ENCODE measurements around the gene ZNF496.
"Not testable (repeated sequence)": the region's sequence is repeated elsewhere in the genome, so short reads cannot be mapped to it uniquely, and the experiment has no call there.

The ZNF496 gene

DNA sequence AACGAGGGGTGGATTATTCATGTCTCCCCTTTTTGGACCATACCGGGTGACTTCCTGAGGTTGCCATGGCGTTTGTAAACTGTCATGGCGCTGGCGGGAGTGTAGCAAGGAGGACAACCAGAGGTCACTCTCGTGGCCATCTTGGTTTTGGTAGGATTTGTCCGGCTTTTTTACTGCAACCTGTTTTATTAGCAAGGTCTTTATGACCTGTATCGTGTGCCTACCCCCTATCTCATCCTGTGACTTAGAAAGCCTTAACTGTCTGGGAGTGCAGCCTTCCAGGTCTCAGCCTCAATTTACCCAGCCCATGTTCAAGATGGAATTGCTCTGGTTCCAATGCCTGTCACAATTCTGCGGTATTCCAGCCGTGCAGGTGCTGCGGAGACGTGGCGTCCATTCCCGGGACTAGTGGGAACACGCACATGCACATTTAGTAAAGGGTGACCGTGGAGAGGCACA lies 40.2 kb upstream of the ZNF496 start:
- ChIA-PET CTCF (interaction anchor here (1.3 to 4.4 kb wide), 6 partner anchors 9 to 123 kb away, joined by 3 to 83 read pairs (median 14); no protein-coding TSS in a partner anchor), POLR2A (no interaction called here)
- TF ChIP-seq, protein P1, sequence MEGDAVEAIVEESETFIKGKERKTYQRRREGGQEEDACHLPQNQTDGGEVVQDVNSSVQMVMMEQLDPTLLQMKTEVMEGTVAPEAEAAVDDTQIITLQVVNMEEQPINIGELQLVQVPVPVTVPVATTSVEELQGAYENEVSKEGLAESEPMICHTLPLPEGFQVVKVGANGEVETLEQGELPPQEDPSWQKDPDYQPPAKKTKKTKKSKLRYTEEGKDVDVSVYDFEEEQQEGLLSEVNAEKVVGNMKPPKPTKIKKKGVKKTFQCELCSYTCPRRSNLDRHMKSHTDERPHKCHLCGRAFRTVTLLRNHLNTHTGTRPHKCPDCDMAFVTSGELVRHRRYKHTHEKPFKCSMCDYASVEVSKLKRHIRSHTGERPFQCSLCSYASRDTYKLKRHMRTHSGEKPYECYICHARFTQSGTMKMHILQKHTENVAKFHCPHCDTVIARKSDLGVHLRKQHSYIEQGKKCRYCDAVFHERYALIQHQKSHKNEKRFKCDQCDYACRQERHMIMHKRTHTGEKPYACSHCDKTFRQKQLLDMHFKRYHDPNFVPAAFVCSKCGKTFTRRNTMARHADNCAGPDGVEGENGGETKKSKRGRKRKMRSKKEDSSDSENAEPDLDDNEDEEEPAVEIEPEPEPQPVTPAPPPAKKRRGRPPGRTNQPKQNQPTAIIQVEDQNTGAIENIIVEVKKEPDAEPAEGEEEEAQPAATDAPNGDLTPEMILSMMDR (IDR thresholded peaks at IDR 0.05; ENCODE audit: control extremely low read depth, extremely low read depth, low read depth, missing control alignments) = no peak
- no peak for DNase-seq (ENCODE audit: extremely low spot score)

DNA sequence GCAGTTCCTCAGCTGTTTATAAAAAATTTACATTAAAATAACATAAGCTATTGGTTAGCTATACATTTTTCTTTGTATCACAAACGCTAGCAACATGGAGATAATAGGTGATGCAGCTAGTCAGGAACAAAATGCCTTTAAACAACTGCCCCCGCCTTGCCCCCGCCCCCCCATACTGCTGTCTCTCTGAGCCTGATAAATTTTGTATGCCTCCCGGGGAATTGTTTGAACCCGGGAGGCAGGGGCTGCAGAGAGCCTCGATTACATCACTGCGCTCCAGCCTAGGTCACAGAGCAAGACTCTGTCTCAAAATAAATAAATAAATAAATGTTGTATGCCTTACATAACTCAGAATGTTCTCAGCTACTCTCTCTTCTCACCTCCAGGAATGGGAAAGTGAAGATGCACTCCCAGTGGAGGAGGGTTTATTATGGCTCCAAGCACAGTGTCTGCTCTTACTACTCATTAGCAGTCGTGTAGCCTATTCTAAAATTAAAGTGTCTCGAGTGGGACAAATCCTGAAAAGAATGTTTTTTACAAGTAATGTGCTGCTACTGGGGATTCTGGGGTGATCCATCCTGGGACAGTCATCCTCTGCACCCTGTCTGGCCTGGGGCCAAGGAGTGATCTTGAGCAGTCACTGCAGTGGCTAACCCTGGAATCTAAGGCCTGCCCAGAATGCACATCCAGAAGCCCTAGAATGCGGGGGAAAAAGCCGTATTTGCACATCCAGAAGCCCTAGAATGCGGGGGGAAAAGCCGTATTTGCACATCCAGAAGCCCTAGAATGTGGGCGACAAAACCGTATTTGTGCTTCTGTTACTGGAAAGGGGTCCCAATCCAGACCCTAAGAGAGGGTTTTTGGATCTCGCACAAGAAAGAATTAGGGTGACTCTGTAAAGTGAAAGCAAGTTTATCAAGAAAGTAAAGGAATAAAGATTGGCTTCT lies 39.4 kb upstream of the ZNF496 start:
- DNase-seq (ENCODE audit: extremely low spot score) = no peak
- ChIA-PET POLR2A (no interaction called here), CTCF (interaction anchor here (1.7 to 2.2 kb wide), 2 partner anchors 15 to 115 kb away, joined by 4 to 7 read pairs; no protein-coding TSS in a partner anchor)
- TF ChIP-seq, protein P1 (IDR thresholded peaks at IDR 0.05; ENCODE audit: control extremely low read depth, extremely low read depth, low read depth, missing control alignments) = no peak

DNA sequence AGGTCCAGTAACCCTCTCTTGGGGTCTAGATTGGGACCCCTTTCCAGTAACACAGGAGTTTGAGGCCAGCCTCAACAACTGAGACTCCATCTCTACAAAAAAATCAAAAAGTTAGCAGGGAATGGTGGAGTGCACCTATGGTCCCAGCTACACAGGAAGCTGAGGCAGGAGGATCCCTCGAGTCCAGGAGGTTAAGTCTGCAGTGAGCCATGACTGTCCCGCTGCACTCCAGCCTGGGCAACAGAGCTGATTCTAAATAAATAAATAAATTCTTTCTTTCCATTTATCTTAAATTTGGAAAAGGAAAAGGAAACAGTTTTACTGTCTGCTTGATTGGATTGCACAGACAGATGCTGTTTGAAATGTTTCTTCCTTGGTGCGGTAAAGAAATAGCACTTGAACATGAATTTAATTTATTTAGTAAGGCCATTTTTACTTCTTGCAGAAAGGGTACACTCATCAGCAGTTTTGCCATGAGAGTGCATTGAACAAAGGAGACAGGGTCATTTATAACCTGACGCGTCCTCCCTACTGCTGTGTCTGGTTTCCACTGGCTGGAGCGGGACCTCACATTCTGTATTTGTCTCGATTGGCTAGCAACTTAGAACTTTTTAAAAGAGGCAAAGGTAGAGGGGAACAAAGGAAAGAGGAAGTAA lies 37.0 kb upstream of the ZNF496 start:
- ChIA-PET CTCF (no interaction called here), POLR2A (no interaction called here)
- no peak for DNase-seq (ENCODE audit: extremely low spot score)
- TF ChIP-seq, protein P1 (IDR thresholded peaks at IDR 0.05; ENCODE audit: control extremely low read depth, extremely low read depth, low read depth, missing control alignments) = no peak

DNA sequence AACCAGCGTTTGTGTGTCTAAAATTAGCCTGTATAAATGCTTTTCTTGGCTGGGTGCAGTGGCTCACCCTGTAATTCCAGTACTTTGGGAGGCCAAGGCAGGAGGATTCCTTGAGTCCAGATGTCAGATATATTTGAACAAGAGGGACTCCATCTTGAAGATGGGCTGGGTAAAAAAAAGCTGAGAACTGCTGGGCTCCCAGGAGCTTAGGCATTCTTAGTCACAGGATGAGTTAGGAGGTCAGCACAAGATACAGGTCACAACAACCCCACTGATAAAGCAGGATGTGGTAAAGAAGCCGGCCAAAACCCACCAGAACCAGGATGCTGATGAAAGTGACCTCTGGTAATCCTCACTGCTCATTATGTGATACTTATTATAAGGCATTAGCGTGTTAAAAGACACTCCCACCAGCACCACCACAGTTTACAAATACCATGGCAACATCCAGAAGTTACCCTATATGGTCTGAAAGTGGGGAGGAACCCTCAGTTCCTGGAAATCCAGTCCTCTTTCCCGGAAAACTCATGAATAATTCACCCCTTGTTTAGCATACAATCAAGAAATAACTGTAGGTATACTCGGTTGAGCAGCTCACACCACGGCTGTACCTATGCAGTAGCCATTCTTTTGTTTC lies 36.2 kb upstream of the ZNF496 start:
- no peak for DNase-seq (ENCODE audit: extremely low spot score)
- CTCF ChIA-PET = no interaction called here
- POLR2A ChIA-PET = no interaction called here
- TF ChIP-seq, protein P1 (IDR thresholded peaks at IDR 0.05; ENCODE audit: control extremely low read depth, extremely low read depth, low read depth, missing control alignments) = no peak

DNA sequence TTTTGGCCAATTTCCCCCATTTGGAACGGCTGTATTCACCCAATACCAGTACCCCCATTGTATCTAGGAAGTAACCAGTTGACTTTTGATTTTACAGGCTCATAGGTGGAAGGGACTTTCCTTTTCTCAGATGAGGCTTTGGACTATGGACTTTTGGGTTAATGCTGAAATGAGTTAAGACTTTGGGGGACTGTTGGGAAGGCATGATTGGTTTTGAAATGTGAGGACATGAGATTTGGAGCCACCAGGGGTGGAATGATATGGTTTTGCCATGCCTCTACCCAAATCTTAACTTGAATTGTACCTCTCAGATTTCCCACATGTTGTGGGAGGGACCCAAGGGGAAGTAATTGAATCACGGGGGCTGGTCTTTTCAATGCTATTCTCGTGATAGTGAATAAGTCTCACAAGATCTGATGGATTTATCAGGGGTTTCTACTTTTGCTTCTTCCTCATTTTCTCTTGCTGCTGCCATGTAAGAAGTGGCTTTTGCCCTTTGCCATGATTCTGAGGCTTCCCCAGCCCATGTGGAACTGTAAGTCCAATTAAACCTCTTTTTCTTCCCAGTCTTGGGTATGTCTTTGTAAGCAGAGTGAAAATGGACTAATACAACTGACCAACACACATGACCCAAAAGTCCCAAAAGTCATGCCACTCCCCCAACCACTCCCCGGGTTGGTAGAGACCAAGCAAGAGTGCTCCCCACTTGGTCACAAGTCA lies 35.4 kb upstream of the ZNF496 start:
- POLR2A ChIA-PET = no interaction called here
- DNase-seq (ENCODE audit: extremely low spot score) = no peak
- CTCF ChIA-PET = no interaction called here
- TF ChIP-seq, protein P1 (IDR thresholded peaks at IDR 0.05; ENCODE audit: control extremely low read depth, extremely low read depth, low read depth, missing control alignments) = no peak

DNA sequence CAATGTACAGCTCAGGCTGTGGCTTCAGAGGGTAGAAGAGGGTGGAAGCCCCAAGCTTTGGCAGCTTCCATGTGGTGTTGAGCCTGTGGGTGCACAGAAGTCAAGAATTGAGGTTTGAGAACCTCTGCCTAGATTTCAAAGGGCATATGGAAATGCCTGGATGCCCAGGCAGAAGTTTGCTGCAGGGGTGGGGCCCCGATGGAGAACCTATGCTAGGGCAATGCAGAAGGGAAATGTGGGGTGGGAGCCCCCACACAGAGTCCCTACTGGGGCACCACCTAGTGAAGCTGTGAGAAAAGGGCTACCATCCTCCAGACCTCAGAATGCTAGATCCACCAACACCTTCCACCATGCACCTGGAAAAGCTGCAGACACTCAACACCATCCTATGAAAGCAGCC lies 34.7 kb upstream of the ZNF496 start:
- DNase-seq (ENCODE audit: extremely low spot score); CTCF ChIA-PET; POLR2A ChIA-PET: not testable (repeated sequence)
